ENCODE results near the gene NRIP3. TPM values are rescaled to one million over a fixed set of nuclear protein-coding genes. Genes with fewer than 3 reads are reported as not detected.

Gene NRIP3
- total and polyA plus RNA-seq, 2 donors (not counting 3 experiments of a cell fraction or from before 2014, with no cell fraction given): 3.7 to 9.9 TPM

DNA sequence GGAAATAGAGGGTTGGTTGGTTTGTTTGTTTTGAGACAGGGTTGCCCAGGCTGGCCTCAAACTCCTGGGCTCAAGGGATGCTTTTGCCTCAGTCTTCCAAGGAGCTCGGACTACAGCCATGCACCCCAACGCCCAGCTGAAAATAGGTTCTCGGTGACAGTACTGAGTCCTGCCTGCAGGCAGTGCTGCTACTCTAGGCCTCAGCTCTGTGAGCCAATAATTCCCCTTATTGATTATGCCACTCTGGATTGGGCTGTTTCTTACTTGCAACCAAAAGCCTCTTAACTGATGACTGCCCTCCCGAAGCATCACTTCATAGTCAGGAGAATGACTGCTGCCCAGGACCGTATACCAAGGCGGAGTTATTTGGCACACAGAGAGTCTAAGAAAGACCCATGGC is 69.9 kb downstream of the NRIP3 start:
- no peaks in the 10 kb centered on the region for H3K9me3 ChIP-seq (replicated peaks; ENCODE audit: control insufficient read depth, insufficient read depth, low read length)
- no peak for FAIRE-seq
- H3K27me3 ChIP-seq (ENCODE audit: control insufficient read depth in 2 of 2, insufficient read depth in 2 of 2, low read length in 2 of 2): no peaks in the 10 kb centered on the region
- TF ChIP-seq MYC (IDR thresholded peaks at IDR 0.05; ENCODE audit: low read depth, low read length) (no peak), EZH2 (IDR thresholded peaks at IDR 0.05; ENCODE audit: borderline replicate concordance, low read depth, low read length, severe bottlenecking) (no peak), JUN (IDR thresholded peaks at IDR 0.05; ENCODE audit: borderline replicate concordance, insufficient read depth, insufficient read length, low read depth) (no peak), POLR2AphosphoS5 (IDR thresholded peaks at IDR 0.05; ENCODE audit: insufficient read depth, low read depth, low read length) (no peak), POLR2A (IDR thresholded peaks at IDR 0.05; ENCODE audit: low read depth, low read length) (no peak), FOS (IDR thresholded peaks at IDR 0.05; ENCODE audit: borderline replicate concordance, insufficient read depth, low read length) (no peak), GATA2 (IDR thresholded peaks at IDR 0.05; ENCODE audit: insufficient read depth, insufficient read length, low read depth, low read length) (no peak)
- TF ChIP-seq, protein P1, sequence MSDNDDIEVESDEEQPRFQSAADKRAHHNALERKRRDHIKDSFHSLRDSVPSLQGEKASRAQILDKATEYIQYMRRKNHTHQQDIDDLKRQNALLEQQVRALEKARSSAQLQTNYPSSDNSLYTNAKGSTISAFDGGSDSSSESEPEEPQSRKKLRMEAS (IDR thresholded peaks at IDR 0.05; ENCODE audit: insufficient read depth, insufficient read length): no peak
- TF ChIP-seq, protein P2, sequence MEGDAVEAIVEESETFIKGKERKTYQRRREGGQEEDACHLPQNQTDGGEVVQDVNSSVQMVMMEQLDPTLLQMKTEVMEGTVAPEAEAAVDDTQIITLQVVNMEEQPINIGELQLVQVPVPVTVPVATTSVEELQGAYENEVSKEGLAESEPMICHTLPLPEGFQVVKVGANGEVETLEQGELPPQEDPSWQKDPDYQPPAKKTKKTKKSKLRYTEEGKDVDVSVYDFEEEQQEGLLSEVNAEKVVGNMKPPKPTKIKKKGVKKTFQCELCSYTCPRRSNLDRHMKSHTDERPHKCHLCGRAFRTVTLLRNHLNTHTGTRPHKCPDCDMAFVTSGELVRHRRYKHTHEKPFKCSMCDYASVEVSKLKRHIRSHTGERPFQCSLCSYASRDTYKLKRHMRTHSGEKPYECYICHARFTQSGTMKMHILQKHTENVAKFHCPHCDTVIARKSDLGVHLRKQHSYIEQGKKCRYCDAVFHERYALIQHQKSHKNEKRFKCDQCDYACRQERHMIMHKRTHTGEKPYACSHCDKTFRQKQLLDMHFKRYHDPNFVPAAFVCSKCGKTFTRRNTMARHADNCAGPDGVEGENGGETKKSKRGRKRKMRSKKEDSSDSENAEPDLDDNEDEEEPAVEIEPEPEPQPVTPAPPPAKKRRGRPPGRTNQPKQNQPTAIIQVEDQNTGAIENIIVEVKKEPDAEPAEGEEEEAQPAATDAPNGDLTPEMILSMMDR (IDR thresholded peaks at IDR 0.05; ENCODE audit: extremely low read depth in 1 of 2, insufficient read depth in 1 of 2, low read depth in 1 of 2, low read length in 2 of 2): no peak
- no peak overlapping the region for H3K4me3 ChIP-seq (replicated peaks in 1 of 3; ENCODE audit: insufficient read depth in 1 of 3, low read depth in 1 of 3, low read length in 3 of 3)
- no peak overlapping the region for H3K4me2 ChIP-seq (ENCODE audit: insufficient read depth, low read length)
- no peaks in the 10 kb centered on the region for H3K36me3 ChIP-seq (ENCODE audit: control insufficient read depth in 2 of 2, extremely low read depth in 1 of 2, insufficient read depth in 2 of 2, low read length in 2 of 2)
- intact Hi-C loops (cut with micrococcal nuclease) (no loop called here), dilution Hi-C loops (cut with MboI; ENCODE audit: extremely low pct_ligation_motif_present, low sequenced_read_pairs) (no loop called here)
- peaks cover 7% of the 10 kb centered on the region for H3K4me1 ChIP-seq (ENCODE audit: control insufficient read depth, extremely low read depth, insufficient read depth, low read length)
- ChIA-PET CTCF (interaction anchor here (1.0 to 3.9 kb wide), 2 partner anchors 26 to 204 kb away, joined by 3 to 21 read pairs; no protein-coding TSS in a partner anchor), POLR2A (no interaction called here)
- no peak overlapping the region for H2AFZ ChIP-seq (ENCODE audit: low read depth, low read length)
- no peak overlapping the region for H3K9ac ChIP-seq (replicated peaks; ENCODE audit: extremely low read depth, insufficient read depth, low read length)
- no peaks in the 10 kb centered on the region for H3K9me1 ChIP-seq (replicated peaks; ENCODE audit: control insufficient read depth, extremely low read depth, insufficient read depth, low read length)
- H3K79me2 ChIP-seq (ENCODE audit: control insufficient read depth, insufficient read depth, low read length): no peaks in the 10 kb centered on the region
- no peak for DNase-seq (ENCODE audit: low read depth, low spot score)
- BruUV-seq (replicated peaks): no TSS peak
- no peaks in the 10 kb centered on the region for H4K20me1 ChIP-seq (replicated peaks; ENCODE audit: control insufficient read depth, extremely low read depth, insufficient read depth, low read length)
- H3K27ac ChIP-seq (ENCODE audit: insufficient read depth, low read depth, low read length): no peak overlapping the region

Measured in endothelial cell of umbilical vein (primary cell).